SK-N-SH (cell line): Measurements from ENCODE around the gene TNFAIP1. TPM values are rescaled to one million over a fixed set of nuclear protein-coding genes. Genes with fewer than 3 reads are reported as not detected.

Experiments
- CTCF ChIA-PET: fragments of 300-600, 350-600 bp; formaldehyde crosslinking; extraction: SDS; loops from one replicate; lab custom pipeline; 2021; lab: Yijun Ruan, JAX
- POLR2A ChIA-PET: fragments of 350-600 bp; sonication (Branson Sonifier 250); formaldehyde crosslinking; extraction: SDS; loops from one replicate; lab custom pipeline; 2020; ENCODE audit warnings: antibody characterized with exemption, inconsistent platforms; lab: Yijun Ruan, JAX
- DNase-seq: peaks from one replicate; pipeline ENCODE4 v3.0.0; 2012
- H2AFZ ChIP-seq: fragments of 200-600 bp; sonication (generic); 2 replicates; pipeline ENCODE4 v1.8.1; 2016; ENCODE audit warnings: antibody characterized with exemption, mild to moderate bottlenecking, low read depth
- H3F3A ChIP-seq: fragments of 200-600 bp; sonication (generic); replicated peaks from 2 replicates; pipeline ENCODE3; 2016; ENCODE audit warnings: antibody characterized with exemption, mild to moderate bottlenecking; ENCODE audit not compliant: insufficient read depth
- H3K27ac ChIP-seq, 2 experiments: fragments of 200-500 bp in 1 of 2; fragments of 200-600 bp in 1 of 2; sonication (Bioruptor generic) in 1 of 2; sonication (generic), shearing (Covaris generic) in 1 of 2; 2 replicates each; pipeline versions ENCODE4 v1.5.1 to v1.6.1; 2014 to 2016; ENCODE audit warnings: low read depth in 2 of 2, inconsistent platforms in 1 of 2, low read length in 1 of 2, mild to moderate bottlenecking in 1 of 2, mixed read lengths in 1 of 2
- H3K27me3 ChIP-seq: fragments of 200-600 bp; sonication (generic), shearing (Covaris generic); 2 replicates; pipeline ENCODE4 v1.6.1; 2016; ENCODE audit warnings: mixed run types; ENCODE audit not compliant: insufficient read depth
- H3K36me3 ChIP-seq, 2 experiments: fragments of 200-500 bp in 1 of 2; fragments of 200-600 bp in 1 of 2; sonication (Bioruptor generic) in 1 of 2; sonication (generic) in 1 of 2; replicated peaks in 1 of 2; 2 replicates each; pipeline versions ENCODE3 to v1.5.1; 2014 to 2016; ENCODE audit warnings: low read length in 1 of 2, mild to moderate bottlenecking in 1 of 2; ENCODE audit not compliant: insufficient read depth in 2 of 2, control insufficient read depth in 1 of 2
- H3K4me1 ChIP-seq, 2 experiments: fragments of 200-500 bp in 1 of 2; fragments of 200-600 bp in 1 of 2; sonication (Bioruptor generic) in 1 of 2; sonication (generic), shearing (Covaris generic) in 1 of 2; 2 replicates each; pipeline versions ENCODE4 v1.5.1 to v1.6.1; 2014 to 2016; ENCODE audit warnings: low read depth in 1 of 2, low read length in 1 of 2, mixed run types in 1 of 2; ENCODE audit not compliant: insufficient read depth in 2 of 2, control insufficient read depth in 1 of 2
- H3K4me2 ChIP-seq: fragments of 200-600 bp; sonication (generic), shearing (Covaris generic); 2 replicates; pipeline ENCODE4 v1.6.1; 2017; ENCODE audit warnings: mixed run types
- H3K4me3 ChIP-seq, 2 experiments: fragments of 200-500 bp in 1 of 2; fragments of 200-600 bp in 1 of 2; sonication (Bioruptor generic) in 1 of 2; sonication (generic), shearing (Covaris generic) in 1 of 2; 2 replicates each; pipeline versions ENCODE4 v1.5.1 to v1.8.1; 2014 to 2016; ENCODE audit warnings: low read depth in 2 of 2, inconsistent platforms in 1 of 2, low read length in 1 of 2, mild to moderate bottlenecking in 1 of 2, mixed read lengths in 1 of 2, moderate library complexity in 1 of 2
- H3K79me2 ChIP-seq: fragments of 200-600 bp; sonication (generic); 2 replicates; pipeline ENCODE4 v1.8.1; 2017; ENCODE audit warnings: mild to moderate bottlenecking; ENCODE audit not compliant: insufficient read depth
- H3K9ac ChIP-seq: fragments of 200-600 bp; sonication (generic); 2 replicates; pipeline ENCODE4 v1.6.1; 2017; ENCODE audit warnings: mixed run types
- H3K9me2 ChIP-seq: fragments of 200-600 bp; sonication (generic); 2 replicates; pipeline ENCODE4 v1.6.1; 2017; ENCODE audit warnings: mixed run types
- H3K9me3 ChIP-seq: fragments of 200-600 bp; sonication (generic); 2 replicates; pipeline ENCODE4 v1.6.1; 2017; ENCODE audit warnings: mixed run types, mild to moderate bottlenecking, moderate library complexity
- H4K20me1 ChIP-seq: fragments of 200-600 bp; sonication (generic); 2 replicates; pipeline ENCODE4 v1.6.1; 2017; ENCODE audit warnings: mild to moderate bottlenecking, mixed run types; ENCODE audit not compliant: insufficient read depth
- CHD2 ChIP-seq: fragments of 150-350 bp; IDR thresholded peaks from 2 replicates; pipeline ENCODE4 v1.6.1; 2018; ENCODE audit warnings: low read length; ENCODE audit not compliant: partially characterized antibody
- ELF1 ChIP-seq: IDR thresholded peaks from 2 replicates; pipeline ENCODE4 v1.4.0; 2012
- FOSL2 ChIP-seq: IDR thresholded peaks from 2 replicates; pipeline ENCODE4 v1.4.0; 2012; ENCODE audit warnings: low read depth, mild to moderate bottlenecking, moderate library complexity, borderline replicate concordance
- FOXJ3 ChIP-seq: sonication (generic); formaldehyde crosslinking; IDR thresholded peaks from 2 replicates; pipeline ENCODE4 v1.5.1; 2020; ENCODE audit warnings: mild to moderate bottlenecking, missing genetic modification reagents
- FOXM1 ChIP-seq: IDR thresholded peaks from 2 replicates; pipeline ENCODE4 v1.4.0; 2012; ENCODE audit warnings: low read depth, mild to moderate bottlenecking
- GABPA ChIP-seq: IDR thresholded peaks from 2 replicates; pipeline ENCODE4 v1.4.0; 2012; ENCODE audit warnings: low read depth, mild to moderate bottlenecking
- GATA2 ChIP-seq: sonication (generic); formaldehyde crosslinking; IDR thresholded peaks from 2 replicates; pipeline ENCODE4 v1.5.0; 2020; ENCODE audit warnings: mild to moderate bottlenecking, missing genetic modification reagents
- JUND ChIP-seq: IDR thresholded peaks from 2 replicates; pipeline ENCODE4 v1.4.0; 2012
- MEF2A ChIP-seq: IDR thresholded peaks from 2 replicates; pipeline ENCODE4 v1.4.0; 2012; ENCODE audit warnings: low read depth, borderline replicate concordance
- MXI1 ChIP-seq: IDR thresholded peaks from 2 replicates; pipeline ENCODE4 v1.6.1; 2012; ENCODE audit warnings: mild to moderate bottlenecking, low read depth, low read length, improper control_type of control experiment
- NRF1 ChIP-seq: IDR thresholded peaks from 2 replicates; pipeline ENCODE4 v1.6.1; 2012; ENCODE audit warnings: low read depth, mild to moderate bottlenecking, low read length
- POLR2AphosphoS5 ChIP-seq: IDR thresholded peaks from 2 replicates; pipeline ENCODE4 v1.6.1; 2012; ENCODE audit warnings: low read depth, low read length
- RAD21 ChIP-seq: IDR thresholded peaks from 2 replicates; pipeline ENCODE4 v1.6.1; 2012; ENCODE audit warnings: mild to moderate bottlenecking, low read length
- RCOR1 ChIP-seq: fragments of 150-350 bp; IDR thresholded peaks from 2 replicates; pipeline ENCODE4 v1.6.1; 2017; ENCODE audit warnings: antibody characterized with exemption, low read length
- RFX5 ChIP-seq: IDR thresholded peaks from 2 replicates; pipeline ENCODE4 v1.6.1; 2012; ENCODE audit warnings: mild to moderate bottlenecking, improper control_type of control experiment, low read length
- TAF1 ChIP-seq: IDR thresholded peaks from 2 replicates; pipeline ENCODE4 v1.6.1; 2012; ENCODE audit warnings: low read depth, mild to moderate bottlenecking, low read length, moderate library complexity, borderline replicate concordance
- TEAD4 ChIP-seq: IDR thresholded peaks from 2 replicates; pipeline ENCODE4 v1.4.0; 2012; ENCODE audit warnings: mild to moderate bottlenecking, borderline replicate concordance; ENCODE audit not compliant: insufficient read depth
- YY1 ChIP-seq: IDR thresholded peaks from 2 replicates; pipeline ENCODE4 v1.4.0; 2012; ENCODE audit warnings: low read depth, mild to moderate bottlenecking
- WGBS: methylation state at CpG from one replicate; pipeline ENCODE4 v1.1.6; 2017; ENCODE audit warnings: low lambda C conversion rate; 5-methylcytosine and 5-hydroxymethylcytosine counted together
- polyA plus RNA-seq, 3 experiments: library from polyadenylated mRNA; depleted of rRNA; stranded (reverse); fragments of >200 nt; gene quantifications; 2 replicates each; pipeline ENCODE4 v1.2.3, GENCODE V29; 2012
- TF ChIP-seq, protein P1 (sequence below): fragments of 200-600 bp; sonication (generic); IDR thresholded peaks from 2 replicates; pipeline ENCODE4 v1.6.1; 2017; ENCODE audit warnings: antibody characterized with exemption, mild to moderate bottlenecking, moderate library complexity
- TF ChIP-seq, protein P2 (sequence below): fragments of 150-350 bp; IDR thresholded peaks from 2 replicates; pipeline ENCODE4 v1.6.1; 2017; ENCODE audit warnings: antibody characterized with exemption, low read length, low read depth, borderline replicate concordance
- TF ChIP-seq, protein P3 (sequence below): IDR thresholded peaks from 2 replicates; pipeline ENCODE4 v1.4.0; 2012; ENCODE audit warnings: low read depth

Gene TNFAIP1
- polyA plus RNA-seq, 1 of the 3 experiments (the other 2 are of a cell fraction): 52.0 TPM

DNA sequence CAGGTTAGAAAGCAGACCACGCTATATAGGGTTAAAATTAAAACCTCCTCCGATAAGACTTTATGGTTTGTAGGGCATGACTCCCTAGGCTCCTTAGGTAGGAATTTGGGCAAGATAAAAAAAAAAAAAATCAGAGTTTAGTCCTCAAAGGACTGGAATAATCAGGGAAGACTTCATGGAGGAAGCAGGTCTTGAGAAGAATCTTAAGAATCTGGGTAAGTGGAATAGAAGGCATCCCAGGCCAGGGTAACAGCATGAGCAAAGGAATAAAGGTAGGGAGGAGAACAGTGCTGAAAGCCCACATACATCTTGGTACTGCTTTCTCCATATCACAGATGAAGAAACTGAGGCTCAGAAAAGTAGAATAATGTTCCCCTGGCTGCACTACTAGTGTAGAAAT, 55.0 kb downstream of the TNFAIP1 start:
- CTCF ChIA-PET: no interaction called here
- 95% methylated on average over 2 of the region's 2 CpGs for WGBS

DNA sequence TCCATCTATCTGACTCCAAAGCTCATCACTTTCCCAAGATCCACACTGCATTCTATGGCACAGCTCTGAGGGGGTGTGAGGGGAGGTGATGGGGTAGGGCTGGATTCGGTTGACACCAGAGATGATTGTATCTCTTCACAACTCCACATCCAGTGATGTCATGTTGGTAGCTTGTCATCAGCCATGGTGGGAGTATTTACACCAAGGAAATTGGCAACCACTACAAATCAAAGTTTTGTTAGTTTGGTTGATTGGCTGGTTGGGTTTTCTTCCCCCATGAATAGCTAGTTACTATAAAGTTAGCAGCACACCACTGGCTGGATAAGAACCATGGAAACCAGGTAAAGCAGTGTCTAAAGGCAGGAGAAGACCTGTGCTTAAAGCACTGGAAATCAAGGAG, 55.4 kb downstream of the TNFAIP1 start:
- H3K4me1 ChIP-seq: no peaks in the 10 kb centered on the region
- TF ChIP-seq, protein P1, sequence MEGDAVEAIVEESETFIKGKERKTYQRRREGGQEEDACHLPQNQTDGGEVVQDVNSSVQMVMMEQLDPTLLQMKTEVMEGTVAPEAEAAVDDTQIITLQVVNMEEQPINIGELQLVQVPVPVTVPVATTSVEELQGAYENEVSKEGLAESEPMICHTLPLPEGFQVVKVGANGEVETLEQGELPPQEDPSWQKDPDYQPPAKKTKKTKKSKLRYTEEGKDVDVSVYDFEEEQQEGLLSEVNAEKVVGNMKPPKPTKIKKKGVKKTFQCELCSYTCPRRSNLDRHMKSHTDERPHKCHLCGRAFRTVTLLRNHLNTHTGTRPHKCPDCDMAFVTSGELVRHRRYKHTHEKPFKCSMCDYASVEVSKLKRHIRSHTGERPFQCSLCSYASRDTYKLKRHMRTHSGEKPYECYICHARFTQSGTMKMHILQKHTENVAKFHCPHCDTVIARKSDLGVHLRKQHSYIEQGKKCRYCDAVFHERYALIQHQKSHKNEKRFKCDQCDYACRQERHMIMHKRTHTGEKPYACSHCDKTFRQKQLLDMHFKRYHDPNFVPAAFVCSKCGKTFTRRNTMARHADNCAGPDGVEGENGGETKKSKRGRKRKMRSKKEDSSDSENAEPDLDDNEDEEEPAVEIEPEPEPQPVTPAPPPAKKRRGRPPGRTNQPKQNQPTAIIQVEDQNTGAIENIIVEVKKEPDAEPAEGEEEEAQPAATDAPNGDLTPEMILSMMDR: no peak
- TF ChIP-seq ELF1 (no peak), NRF1 (no peak), MXI1 (no peak), FOXJ3 (CRISPR knock-in tag) (no peak), TAF1 (no peak), FOSL2 (no peak), JUND (no peak)
- TF ChIP-seq, all 33 proteins: peak for 0
- no peak for DNase-seq
- CTCF ChIA-PET: no interaction called here
- H3K4me3 ChIP-seq: no peak overlapping the region
- no peak overlapping the region for H3K4me2 ChIP-seq
- H3K9ac ChIP-seq: no peak overlapping the region
- H3K79me2 ChIP-seq: no peaks in the 10 kb centered on the region
- H3K9me2 ChIP-seq: no peaks in the 10 kb centered on the region
- no peaks in the 10 kb centered on the region for H3K27me3 ChIP-seq
- H2AFZ ChIP-seq: no peak overlapping the region
- H3K9me3 ChIP-seq: no peaks in the 10 kb centered on the region
- H3K36me3 ChIP-seq: peaks cover 34 to 59% of the 10 kb centered on the region in 2 experiments
- H4K20me1 ChIP-seq: no peaks in the 10 kb centered on the region
- POLR2A ChIA-PET: no interaction called here
- WGBS: 88% methylated on average over 1 of the region's 1 CpG
- peaks cover 4% of the 10 kb centered on the region for H3F3A ChIP-seq
- H3K27ac ChIP-seq: no peak overlapping the region

More for the DNA sequence above, 55.0 kb downstream of the TNFAIP1 start:
- H2AFZ ChIP-seq: no peak overlapping the region
- no peaks in the 10 kb centered on the region for H4K20me1 ChIP-seq
- peaks cover 35 to 55% of the 10 kb centered on the region in 2 experiments for H3K36me3 ChIP-seq
- no peaks in the 10 kb centered on the region for H3K4me1 ChIP-seq
- POLR2A ChIA-PET: no interaction called here
- no peak for DNase-seq
- no peak overlapping the region for H3K4me3 ChIP-seq
- H3K4me2 ChIP-seq: no peak overlapping the region
- H3K9me2 ChIP-seq: no peaks in the 10 kb centered on the region
- no peak overlapping the region for H3K27ac ChIP-seq
- no peak overlapping the region for H3K9ac ChIP-seq
- no peak for TF ChIP-seq GABPA
- TF ChIP-seq, protein P2, sequence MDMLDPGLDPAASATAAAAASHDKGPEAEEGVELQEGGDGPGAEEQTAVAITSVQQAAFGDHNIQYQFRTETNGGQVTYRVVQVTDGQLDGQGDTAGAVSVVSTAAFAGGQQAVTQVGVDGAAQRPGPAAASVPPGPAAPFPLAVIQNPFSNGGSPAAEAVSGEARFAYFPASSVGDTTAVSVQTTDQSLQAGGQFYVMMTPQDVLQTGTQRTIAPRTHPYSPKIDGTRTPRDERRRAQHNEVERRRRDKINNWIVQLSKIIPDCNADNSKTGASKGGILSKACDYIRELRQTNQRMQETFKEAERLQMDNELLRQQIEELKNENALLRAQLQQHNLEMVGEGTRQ: no peak
- no peaks in the 10 kb centered on the region for H3K27me3 ChIP-seq
- H3K79me2 ChIP-seq: no peaks in the 10 kb centered on the region
- H3K9me3 ChIP-seq: no peaks in the 10 kb centered on the region
- peaks cover 4% of the 10 kb centered on the region for H3F3A ChIP-seq

DNA sequence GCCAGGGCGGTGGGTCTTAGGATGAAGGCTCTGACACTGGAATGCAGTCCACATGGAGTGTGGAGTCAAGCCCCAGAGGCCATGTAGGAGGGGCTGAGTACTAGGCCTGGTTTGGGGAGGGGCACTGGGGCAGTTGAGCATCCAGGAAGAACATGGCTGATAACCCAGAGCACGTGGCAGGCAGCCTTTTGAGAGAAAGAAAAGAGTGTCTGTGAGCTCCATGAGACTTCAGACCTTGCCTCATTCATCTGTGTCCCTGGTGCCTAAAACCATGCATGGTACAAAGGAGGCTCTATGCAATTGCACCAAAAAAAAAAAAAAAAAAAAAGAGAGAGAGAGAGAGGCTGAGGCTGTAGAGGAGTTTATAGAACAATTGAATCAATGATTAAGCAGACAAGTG, 55.8 kb downstream of the TNFAIP1 start:
- Histone ChIP-seq H3K4me3 (no peak overlapping the region), H3K27me3 (no peaks in the 10 kb centered on the region), H3K4me1 (no peaks in the 10 kb centered on the region), H3K9me3 (no peaks in the 10 kb centered on the region), H3K4me2 (no peak overlapping the region), H3K9me2 (no peaks in the 10 kb centered on the region), H2AFZ (no peak overlapping the region), H3K9ac (no peak overlapping the region), H3K36me3 (peaks cover 30 to 61% of the 10 kb centered on the region in 2 experiments), H3K27ac (no peak overlapping the region), H3K79me2 (no peaks in the 10 kb centered on the region), H4K20me1 (no peaks in the 10 kb centered on the region), H3F3A (peaks cover 4% of the 10 kb centered on the region)
- POLR2A ChIA-PET: no interaction called here
- CTCF ChIA-PET: no interaction called here
- no peak for DNase-seq
- WGBS: 56% methylated on average over 2 of the region's 2 CpGs
- TF ChIP-seq TEAD4 (no peak), POLR2AphosphoS5 (no peak), TAF1 (no peak), MEF2A (no peak), RAD21 (no peak), FOXM1 (no peak), RFX5 (no peak), YY1 (no peak), GATA2 (CRISPR knock-in tag) (no peak), RCOR1 (no peak), NRF1 (no peak), MXI1 (no peak), JUND (no peak), CHD2 (no peak)
- TF ChIP-seq, protein P3, sequence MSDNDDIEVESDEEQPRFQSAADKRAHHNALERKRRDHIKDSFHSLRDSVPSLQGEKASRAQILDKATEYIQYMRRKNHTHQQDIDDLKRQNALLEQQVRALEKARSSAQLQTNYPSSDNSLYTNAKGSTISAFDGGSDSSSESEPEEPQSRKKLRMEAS: no peak
- TF ChIP-seq, protein P2: no peak
